Loucy (cell line): ENCODE results near the gene IRF6.

ENCODE experiments used
- CTCF ChIP-seq: fragments of 200-600 bp; sonication (generic); conservative IDR thresholded peaks from 2 replicates; pipeline ENCODE4 v1.5.1; 2014; ENCODE audit warnings: mild to moderate bottlenecking, antibody characterized with exemption, low read length
- EZH2phosphoT487 ChIP-seq: fragments of 200-600 bp; IDR thresholded peaks from 2 replicates; pipeline ENCODE4 v1.6.1; 2018; ENCODE audit warnings: antibody characterized with exemption, mild to moderate bottlenecking, moderate library complexity, borderline replicate concordance

- no peak for TF ChIP-seq CTCF
- no peak for TF ChIP-seq EZH2phosphoT487
Observed at GRCh38 chr1:209758400-209758799, 47.5 kb downstream of the IRF6 start.
